ENCODE data around the gene UNC13A. TPM values are rescaled to one million over a fixed set of nuclear protein-coding genes. Genes with fewer than 3 reads are reported as not detected.

UNC13A gene
- total and polyA plus RNA-seq, 2 donors (not counting 1 experiment from before 2014, with no cell fraction given), result under 0.01 to 0.28 TPM

DNA sequence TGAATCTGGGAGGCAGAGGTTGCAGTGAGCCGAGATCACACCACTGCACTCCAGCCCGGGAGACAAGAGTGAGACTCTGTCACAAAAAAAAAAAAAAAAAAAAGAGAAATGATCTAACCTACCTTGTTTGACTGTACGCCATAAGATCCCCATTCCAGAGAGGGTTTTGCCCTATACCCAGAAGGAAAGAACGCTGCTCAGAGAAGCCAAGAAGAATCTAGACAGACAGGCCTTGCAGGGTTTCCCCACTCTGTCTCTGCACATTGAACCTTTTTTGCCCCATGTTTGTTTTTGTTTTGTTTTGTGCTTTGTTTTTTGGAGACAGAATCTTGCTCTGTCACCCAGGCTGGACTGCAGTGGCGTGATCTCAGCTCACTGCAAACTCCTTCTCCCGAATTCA is 23.7 kb upstream of the UNC13A start:
- no peak for TF ChIP-seq EZH2 (IDR thresholded peaks at IDR 0.05; ENCODE audit: low read length, missing control alignments)
- TF ChIP-seq, protein P1, sequence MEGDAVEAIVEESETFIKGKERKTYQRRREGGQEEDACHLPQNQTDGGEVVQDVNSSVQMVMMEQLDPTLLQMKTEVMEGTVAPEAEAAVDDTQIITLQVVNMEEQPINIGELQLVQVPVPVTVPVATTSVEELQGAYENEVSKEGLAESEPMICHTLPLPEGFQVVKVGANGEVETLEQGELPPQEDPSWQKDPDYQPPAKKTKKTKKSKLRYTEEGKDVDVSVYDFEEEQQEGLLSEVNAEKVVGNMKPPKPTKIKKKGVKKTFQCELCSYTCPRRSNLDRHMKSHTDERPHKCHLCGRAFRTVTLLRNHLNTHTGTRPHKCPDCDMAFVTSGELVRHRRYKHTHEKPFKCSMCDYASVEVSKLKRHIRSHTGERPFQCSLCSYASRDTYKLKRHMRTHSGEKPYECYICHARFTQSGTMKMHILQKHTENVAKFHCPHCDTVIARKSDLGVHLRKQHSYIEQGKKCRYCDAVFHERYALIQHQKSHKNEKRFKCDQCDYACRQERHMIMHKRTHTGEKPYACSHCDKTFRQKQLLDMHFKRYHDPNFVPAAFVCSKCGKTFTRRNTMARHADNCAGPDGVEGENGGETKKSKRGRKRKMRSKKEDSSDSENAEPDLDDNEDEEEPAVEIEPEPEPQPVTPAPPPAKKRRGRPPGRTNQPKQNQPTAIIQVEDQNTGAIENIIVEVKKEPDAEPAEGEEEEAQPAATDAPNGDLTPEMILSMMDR (conservative IDR thresholded peaks at IDR 0.05 in 1 of 2, IDR thresholded peaks at IDR 0.05 in 1 of 2; ENCODE audit: low read depth in 1 of 2, low read length in 2 of 2), result no peak
- Histone ChIP-seq H4K20me1 (ENCODE audit: control insufficient read depth, extremely low read depth, insufficient read depth, low read length) (no peaks in the 10 kb centered on the region), H3K27ac (ENCODE audit: insufficient read depth, low read length) (no peak overlapping the region), H3K4me1 (ENCODE audit: control insufficient read depth, extremely low read depth, insufficient read depth, low read length) (no peaks in the 10 kb centered on the region), H3K4me2 (ENCODE audit: extremely low read depth, insufficient read depth, low read length) (no peak overlapping the region), H3K27me3 (ENCODE audit: control insufficient read depth, insufficient read depth, low read length) (no peaks in the 10 kb centered on the region), H2AFZ (ENCODE audit: low read length) (no peak overlapping the region), H3K9me3 (ENCODE audit: control insufficient read depth, insufficient read depth, low read depth, low read length) (no peaks in the 10 kb centered on the region), H3K79me2 (ENCODE audit: control insufficient read depth, insufficient read depth, low read length) (no peaks in the 10 kb centered on the region), H3K9ac (ENCODE audit: insufficient read depth, low read length) (no peak overlapping the region), H3K4me3 (replicated peaks in 1 of 4; ENCODE audit: control extremely low read depth in 1 of 4, insufficient read depth in 1 of 4, low read depth in 3 of 4, low read length in 4 of 4) (no peak overlapping the region), H3K36me3 (ENCODE audit: control insufficient read depth, insufficient read depth, low read length) (no peaks in the 10 kb centered on the region)
- DNase-seq (ENCODE audit: low read depth in 2 of 2), result no peak

DNA sequence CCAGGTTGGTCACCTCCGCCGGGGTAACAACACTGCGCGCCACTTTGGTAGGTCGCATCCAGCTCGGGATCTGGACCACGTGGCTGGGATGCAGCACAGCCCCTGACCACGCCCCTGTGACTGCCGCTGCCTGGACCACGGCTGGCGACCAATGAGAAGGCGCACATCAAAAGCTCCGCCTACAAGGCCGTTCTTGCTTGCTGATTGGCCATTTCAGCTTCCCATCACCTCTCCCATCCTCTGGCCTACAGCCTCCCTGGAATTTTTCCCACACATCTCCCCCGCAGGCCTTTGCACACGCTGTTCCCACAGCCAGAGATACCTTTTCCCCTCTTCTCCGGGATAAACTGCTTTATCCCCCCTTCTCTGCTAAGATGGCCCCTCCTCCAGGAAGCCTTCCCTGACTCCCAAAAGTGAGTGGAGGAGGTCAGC is 18.6 kb upstream of the UNC13A start:
- Histone ChIP-seq H3K4me2 (ENCODE audit: extremely low read depth, insufficient read depth, low read length) (no peak overlapping the region), H3K27ac (ENCODE audit: insufficient read depth, low read length) (no peak overlapping the region), H3K4me1 (ENCODE audit: control insufficient read depth, extremely low read depth, insufficient read depth, low read length) (no peaks in the 10 kb centered on the region), H3K27me3 (ENCODE audit: control insufficient read depth, insufficient read depth, low read length) (no peaks in the 10 kb centered on the region), H3K79me2 (ENCODE audit: control insufficient read depth, insufficient read depth, low read length) (no peaks in the 10 kb centered on the region), H4K20me1 (ENCODE audit: control insufficient read depth, extremely low read depth, insufficient read depth, low read length) (no peaks in the 10 kb centered on the region), H3K9ac (ENCODE audit: insufficient read depth, low read length) (no peak overlapping the region), H3K9me3 (ENCODE audit: control insufficient read depth, insufficient read depth, low read depth, low read length) (no peaks in the 10 kb centered on the region), H2AFZ (ENCODE audit: low read length) (no peak overlapping the region), H3K36me3 (ENCODE audit: control insufficient read depth, insufficient read depth, low read length) (no peaks in the 10 kb centered on the region), H3K4me3 (replicated peaks in 1 of 4; ENCODE audit: control extremely low read depth in 1 of 4, insufficient read depth in 1 of 4, low read depth in 3 of 4, low read length in 4 of 4) (no peak overlapping the region)
- TF ChIP-seq, protein P1 (conservative IDR thresholded peaks at IDR 0.05 in 1 of 2, IDR thresholded peaks at IDR 0.05 in 1 of 2; ENCODE audit: low read depth in 1 of 2, low read length in 2 of 2), result no peak
- TF ChIP-seq EZH2 (IDR thresholded peaks at IDR 0.05; ENCODE audit: low read length, missing control alignments), result no peak
- DNase-seq (ENCODE audit: low read depth in 2 of 2), result peak; percentile 19 to 45

DNA sequence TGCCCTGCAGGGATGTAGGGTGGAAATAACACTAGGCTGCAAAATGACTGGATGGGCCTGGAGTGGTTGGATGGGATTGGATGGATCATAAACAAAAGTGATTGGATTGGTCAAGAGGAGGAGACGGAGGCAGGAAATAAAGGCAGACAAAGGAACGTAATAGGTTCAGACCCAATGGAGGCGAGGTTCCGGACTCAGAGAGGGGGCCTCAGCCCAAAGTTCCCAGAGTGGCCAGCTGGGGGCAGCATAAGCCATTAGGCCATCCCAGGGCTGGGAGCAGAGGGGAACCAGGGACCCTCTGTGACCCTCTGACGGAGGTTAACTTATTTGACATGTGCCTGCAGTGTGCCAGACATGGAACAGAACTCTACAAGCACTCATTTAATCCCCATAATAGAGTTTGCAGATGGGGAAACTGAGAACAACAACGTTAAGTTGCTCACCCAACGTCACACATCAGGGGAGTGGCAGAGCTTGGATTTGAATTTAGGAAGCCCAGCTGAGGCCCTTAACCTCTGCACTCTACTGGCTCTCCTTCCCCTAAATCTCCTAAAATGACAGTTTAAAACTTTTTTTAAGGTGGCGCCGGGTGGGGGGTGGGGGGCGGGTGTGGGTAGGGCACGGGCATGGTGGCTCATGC is 15.8 kb upstream of the UNC13A start:
- H3K4me2 ChIP-seq (ENCODE audit: extremely low read depth, insufficient read depth, low read length), result no peak overlapping the region
- H3K9me3 ChIP-seq (ENCODE audit: control insufficient read depth, insufficient read depth, low read depth, low read length), result no peaks in the 10 kb centered on the region
- no peak overlapping the region for H3K4me3 ChIP-seq (replicated peaks in 1 of 4; ENCODE audit: control extremely low read depth in 1 of 4, insufficient read depth in 1 of 4, low read depth in 3 of 4, low read length in 4 of 4)
- no peak overlapping the region for H2AFZ ChIP-seq (ENCODE audit: low read length)
- no peak overlapping the region for H3K9ac ChIP-seq (ENCODE audit: insufficient read depth, low read length)
- no peaks in the 10 kb centered on the region for H4K20me1 ChIP-seq (ENCODE audit: control insufficient read depth, extremely low read depth, insufficient read depth, low read length)
- TF ChIP-seq, protein P1 (conservative IDR thresholded peaks at IDR 0.05 in 1 of 2, IDR thresholded peaks at IDR 0.05 in 1 of 2; ENCODE audit: low read depth in 1 of 2, low read length in 2 of 2), result peak; percentile 67 to 82
- no peak for TF ChIP-seq EZH2 (IDR thresholded peaks at IDR 0.05; ENCODE audit: low read length, missing control alignments)
- H3K79me2 ChIP-seq (ENCODE audit: control insufficient read depth, insufficient read depth, low read length), result no peaks in the 10 kb centered on the region
- H3K36me3 ChIP-seq (ENCODE audit: control insufficient read depth, insufficient read depth, low read length), result no peaks in the 10 kb centered on the region
- peak; percentile 36 to 43 for DNase-seq (ENCODE audit: low read depth in 2 of 2)
- H3K4me1 ChIP-seq (ENCODE audit: control insufficient read depth, extremely low read depth, insufficient read depth, low read length), result no peaks in the 10 kb centered on the region
- no peak overlapping the region for H3K27ac ChIP-seq (ENCODE audit: insufficient read depth, low read length)
- H3K27me3 ChIP-seq (ENCODE audit: control insufficient read depth, insufficient read depth, low read length), result peaks cover 2% of the 10 kb centered on the region

Measured in fibroblast of lung (primary cell).